Measurements from ENCODE around the gene FERD3L. TPM values are rescaled to one million over a fixed set of nuclear protein-coding genes. Genes with fewer than 3 reads are reported as not detected.

Gene FERD3L
- total RNA-seq, 2 experiments from 2014 or later: not detected

DNA sequence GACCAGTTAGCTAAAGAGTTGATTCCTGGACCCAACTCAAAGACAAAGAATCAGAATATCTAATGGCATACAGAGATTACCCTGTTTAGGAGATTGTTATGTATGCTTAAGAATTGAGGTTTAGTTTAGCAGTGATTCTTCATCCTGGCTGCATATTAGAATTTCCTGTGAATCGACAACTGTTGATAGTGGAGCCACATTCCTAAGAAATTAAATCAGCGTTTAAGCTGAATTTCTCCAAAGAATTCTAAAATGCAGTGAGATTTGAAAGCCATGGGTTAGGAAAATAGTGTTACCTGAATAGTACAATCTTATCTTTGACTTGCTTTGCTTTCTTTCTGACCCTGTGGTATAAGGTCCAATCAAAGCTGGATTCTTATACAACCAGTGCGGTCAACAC is 16.4 kb upstream of the FERD3L start:
- Histone ChIP-seq H3K4me3 (ENCODE audit: low read depth, low read length, poor library complexity, severe bottlenecking) (no peak overlapping the region), H2AFZ (ENCODE audit: low read length) (no peak overlapping the region), H3K27ac (ENCODE audit: low read depth, low read length, poor library complexity, severe bottlenecking) (no peak overlapping the region), H3K4me2 (ENCODE audit: low read length) (no peak overlapping the region), H4K20me1 (ENCODE audit: insufficient read depth, low read length) (no peaks in the 10 kb centered on the region), H3K79me2 (ENCODE audit: insufficient read depth, low read depth, low read length) (no peaks in the 10 kb centered on the region), H3K4me1 (ENCODE audit: insufficient read depth, low read length, poor library complexity, severe bottlenecking) (no peaks in the 10 kb centered on the region), H3K9me3 (ENCODE audit: low read length) (no peaks in the 10 kb centered on the region), H3K9me2 (ENCODE audit: insufficient read depth, low read length) (no peaks in the 10 kb centered on the region), H3K36me3 (ENCODE audit: insufficient read depth, low read length) (no peaks in the 10 kb centered on the region)
- no peak for TF ChIP-seq EZH2phosphoT487 (IDR thresholded peaks at IDR 0.05; ENCODE audit: borderline replicate concordance, low read depth, low read length)
- TF ChIP-seq, protein P1, sequence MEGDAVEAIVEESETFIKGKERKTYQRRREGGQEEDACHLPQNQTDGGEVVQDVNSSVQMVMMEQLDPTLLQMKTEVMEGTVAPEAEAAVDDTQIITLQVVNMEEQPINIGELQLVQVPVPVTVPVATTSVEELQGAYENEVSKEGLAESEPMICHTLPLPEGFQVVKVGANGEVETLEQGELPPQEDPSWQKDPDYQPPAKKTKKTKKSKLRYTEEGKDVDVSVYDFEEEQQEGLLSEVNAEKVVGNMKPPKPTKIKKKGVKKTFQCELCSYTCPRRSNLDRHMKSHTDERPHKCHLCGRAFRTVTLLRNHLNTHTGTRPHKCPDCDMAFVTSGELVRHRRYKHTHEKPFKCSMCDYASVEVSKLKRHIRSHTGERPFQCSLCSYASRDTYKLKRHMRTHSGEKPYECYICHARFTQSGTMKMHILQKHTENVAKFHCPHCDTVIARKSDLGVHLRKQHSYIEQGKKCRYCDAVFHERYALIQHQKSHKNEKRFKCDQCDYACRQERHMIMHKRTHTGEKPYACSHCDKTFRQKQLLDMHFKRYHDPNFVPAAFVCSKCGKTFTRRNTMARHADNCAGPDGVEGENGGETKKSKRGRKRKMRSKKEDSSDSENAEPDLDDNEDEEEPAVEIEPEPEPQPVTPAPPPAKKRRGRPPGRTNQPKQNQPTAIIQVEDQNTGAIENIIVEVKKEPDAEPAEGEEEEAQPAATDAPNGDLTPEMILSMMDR (conservative IDR thresholded peaks at IDR 0.05; ENCODE audit: low read length): no peak
- no peak for DNase-seq (ENCODE audit: low spot score)
- BruUV-seq (replicated peaks): no TSS peak
- intact Hi-C loops (cut with micrococcal nuclease; ENCODE audit: unreplicated experiment): no loop called here
- ChIA-PET POLR2A (no interaction called here), CTCF (ENCODE audit: unreplicated experiment) (no interaction called here)

DNA sequence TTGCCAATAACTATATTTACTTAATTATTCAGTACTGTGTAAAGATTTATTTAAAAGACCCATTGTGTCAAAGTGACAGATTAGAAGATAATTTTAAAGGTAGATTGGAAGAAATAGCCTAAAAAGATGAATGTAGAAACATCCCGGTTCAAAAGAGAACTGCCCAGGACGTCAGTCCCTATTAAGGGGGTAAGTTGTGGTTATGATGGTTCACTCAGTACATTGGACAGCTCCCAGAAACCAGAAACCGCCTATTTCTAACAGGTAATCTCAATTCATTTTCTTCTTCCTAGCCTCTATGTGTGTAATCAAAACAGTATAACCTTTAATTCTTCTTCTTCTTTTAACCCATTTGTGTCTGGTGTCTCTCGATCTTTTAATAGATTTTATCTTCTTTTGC is 1.5 kb upstream of the FERD3L start:
- no TSS peak for BruUV-seq (replicated peaks)
- intact Hi-C loops (cut with micrococcal nuclease; ENCODE audit: unreplicated experiment): no loop called here

DNA sequence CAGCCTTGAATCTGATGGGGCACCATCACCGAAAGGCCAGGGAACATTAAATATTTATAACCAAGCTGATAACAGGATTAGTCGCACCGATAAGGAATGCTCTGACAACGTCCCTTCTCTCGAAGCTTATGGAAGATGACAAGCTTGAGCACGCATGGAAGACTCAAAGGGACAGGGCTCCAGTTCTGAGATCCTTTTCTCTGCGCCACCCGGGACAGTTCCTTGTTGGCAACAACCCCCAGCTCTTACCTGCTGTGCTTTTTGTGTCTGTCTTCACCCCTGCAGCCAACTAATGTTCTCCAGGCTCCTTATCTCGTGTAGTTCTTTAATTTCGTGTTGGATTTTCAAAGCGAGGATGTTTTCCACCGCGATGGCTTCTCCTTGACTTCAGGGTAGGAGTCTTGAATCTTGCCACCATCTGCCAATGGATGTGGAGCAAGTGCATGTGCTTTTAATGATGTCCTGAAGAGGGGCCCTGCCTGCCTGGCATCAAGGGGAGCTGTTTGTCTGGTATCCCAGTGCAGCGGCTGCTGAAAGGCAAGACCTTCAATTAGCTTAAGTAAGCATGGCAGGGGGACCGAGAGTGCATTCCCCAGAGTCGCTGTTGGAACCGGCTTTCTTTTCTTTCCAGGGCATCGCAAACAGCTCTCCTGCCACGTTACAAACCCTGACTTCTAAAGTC is 354 bp upstream of the FERD3L start:
- CTCF ChIA-PET (ENCODE audit: unreplicated experiment): no interaction called here

More for the DNA sequence above, 1.5 kb upstream of the FERD3L start:
- DNase-seq (ENCODE audit: low spot score): no peak
- ChIA-PET POLR2A (no interaction called here), CTCF (ENCODE audit: unreplicated experiment) (no interaction called here)
- Histone ChIP-seq H3K4me3 (ENCODE audit: low read depth, low read length, poor library complexity, severe bottlenecking) (no peak overlapping the region), H2AFZ (ENCODE audit: low read length) (no peak overlapping the region), H3K36me3 (ENCODE audit: insufficient read depth, low read length) (no peaks in the 10 kb centered on the region), H4K20me1 (ENCODE audit: insufficient read depth, low read length) (no peaks in the 10 kb centered on the region), H3K4me1 (ENCODE audit: insufficient read depth, low read length, poor library complexity, severe bottlenecking) (no peaks in the 10 kb centered on the region), H3K27ac (ENCODE audit: low read depth, low read length, poor library complexity, severe bottlenecking) (no peak overlapping the region), H3K9me3 (ENCODE audit: low read length) (no peaks in the 10 kb centered on the region), H3K9me2 (ENCODE audit: insufficient read depth, low read length) (no peaks in the 10 kb centered on the region), H3K4me2 (ENCODE audit: low read length) (no peak overlapping the region), H3K79me2 (ENCODE audit: insufficient read depth, low read depth, low read length) (no peaks in the 10 kb centered on the region)
- no peak for TF ChIP-seq EZH2phosphoT487 (IDR thresholded peaks at IDR 0.05; ENCODE audit: borderline replicate concordance, low read depth, low read length)
- TF ChIP-seq, protein P1 (conservative IDR thresholded peaks at IDR 0.05; ENCODE audit: low read length): no peak

More for the DNA sequence above, 354 bp upstream of the FERD3L start:
- BruUV-seq (replicated peaks): no TSS peak
- H3K4me3 ChIP-seq (ENCODE audit: low read depth, low read length, poor library complexity, severe bottlenecking): no peak overlapping the region
- no peaks in the 10 kb centered on the region for H3K79me2 ChIP-seq (ENCODE audit: insufficient read depth, low read depth, low read length)
- H3K4me1 ChIP-seq (ENCODE audit: insufficient read depth, low read length, poor library complexity, severe bottlenecking): no peaks in the 10 kb centered on the region
- POLR2A ChIA-PET: no interaction called here
- TF ChIP-seq, protein P1 (conservative IDR thresholded peaks at IDR 0.05; ENCODE audit: low read length): no peak
- TF ChIP-seq EZH2phosphoT487 (IDR thresholded peaks at IDR 0.05; ENCODE audit: borderline replicate concordance, low read depth, low read length): no peak
- intact Hi-C loops (cut with micrococcal nuclease; ENCODE audit: unreplicated experiment): no loop called here
- no peak overlapping the region for H2AFZ ChIP-seq (ENCODE audit: low read length)
- no peak overlapping the region for H3K27ac ChIP-seq (ENCODE audit: low read depth, low read length, poor library complexity, severe bottlenecking)
- H3K4me2 ChIP-seq (ENCODE audit: low read length): no peak overlapping the region
- no peaks in the 10 kb centered on the region for H3K36me3 ChIP-seq (ENCODE audit: insufficient read depth, low read length)
- no peak for DNase-seq (ENCODE audit: low spot score)
- no peaks in the 10 kb centered on the region for H3K9me2 ChIP-seq (ENCODE audit: insufficient read depth, low read length)
- no peaks in the 10 kb centered on the region for H3K9me3 ChIP-seq (ENCODE audit: low read length)
- H4K20me1 ChIP-seq (ENCODE audit: insufficient read depth, low read length): no peaks in the 10 kb centered on the region
